GM23248 (cell line): ENCODE data around the gene C18orf63.

ENCODE experiments used
- EZH2 ChIP-seq: fragments of 200-600 bp; sonication (generic); IDR thresholded peaks from 2 replicates; pipeline ENCODE4 v1.6.1; 2018; ENCODE audit warnings: antibody characterized with exemption, mild to moderate bottlenecking; ENCODE audit not compliant: insufficient read depth, poor library complexity, severe bottlenecking
- EZH2phosphoT487 ChIP-seq: fragments of 200-600 bp; sonication (generic); IDR thresholded peaks from 2 replicates; pipeline ENCODE4 v1.6.1; 2018; ENCODE audit warnings: antibody characterized with exemption, moderate library complexity, mild to moderate bottlenecking, low read depth; ENCODE audit not compliant: insufficient read depth

- TF ChIP-seq EZH2phosphoT487 (no peak), EZH2 (no peak)
Observed at GRCh38 chr18:74291472-74291770, 24.2 kb upstream of the C18orf63 start.
